K562 (cell line): Measurements from ENCODE around the gene GNGT2. TPM values are rescaled to one million over a fixed set of nuclear protein-coding genes. Genes with fewer than 3 reads are reported as not detected.

Experiments
- ATAC-seq: fragments of 200-7000 bp; cut with Tn5 transposase; 3 replicates; pipeline ENCODE4 v1.9.1; 2020; ENCODE audit warnings: moderate library complexity
- BruUV-seq: library from RNA; stranded (reverse); fragments of 400-500 nt; replicated peaks from 2 replicates; lab custom pipeline; 2021; lab: Mats Ljungman, UMichigan
- CTCF ChIA-PET: fragments of 300-600 bp; formaldehyde crosslinking; extraction: SDS; loops from one replicate; lab custom pipeline; 2021; ENCODE audit warnings: low intra/inter-chr PET ratio; lab: Yijun Ruan, JAX
- POLR2A ChIA-PET: fragments of 300-600, 350-650 bp; sonication (Branson Sonifier 250); formaldehyde crosslinking; extraction: SDS; loops from one replicate; lab custom pipeline; 2021; ENCODE audit warnings: antibody characterized with exemption, inconsistent platforms; lab: Yijun Ruan, JAX
- DNase-seq, 4 experiments: peaks; one replicate each; pipeline versions ENCODE4 v3.0.0 to v3.0.0-alpha.2; 2011 to 2018; ENCODE audit warnings: low spot score in 3 of 4, mixed read lengths in 3 of 4; ENCODE audit errors: extremely low read depth in 1 of 4
- FAIRE-seq: peaks from 2 replicates; lab custom pipeline; 2011; peaks lifted over from hg19 to GRCh38; lab: Jason Lieb, UNC
- H2AFZ ChIP-seq: 2 replicates; pipeline ENCODE4 v1.6.0; 2011; ENCODE audit warnings: low read depth, low read length, control low read depth, inconsistent platforms
- H3K27ac ChIP-seq: fragments of 200-600 bp; 3 replicates; pipeline ENCODE4 v1.8.0; 2011; ENCODE audit warnings: low read depth, mild to moderate bottlenecking, control low read depth, inconsistent platforms, low read length, moderate library complexity, mixed read lengths; ENCODE audit errors: extremely low read depth
- H3K27me3 ChIP-seq, 2 experiments: fragments of 300-600 bp in 1 of 2; 2 replicates in 1 of 2; 3 replicates in 1 of 2; pipeline versions ENCODE4 v1.6.0 to v1.8.0; 2011; ENCODE audit warnings: inconsistent platforms in 2 of 2, low read length in 2 of 2, mild to moderate bottlenecking in 1 of 2, mixed read lengths in 1 of 2, moderate library complexity in 1 of 2; ENCODE audit not compliant: control insufficient read depth in 2 of 2, insufficient read depth in 2 of 2
- H3K36me3 ChIP-seq: fragments of 300-600 bp; 3 replicates; pipeline ENCODE4 v1.8.0; 2011; ENCODE audit warnings: mild to moderate bottlenecking, low read length, inconsistent platforms; ENCODE audit not compliant: control insufficient read depth, insufficient read depth
- H3K4me1 ChIP-seq, 2 experiments: fragments of 200-600 bp in 1 of 2; replicated peaks in 1 of 2; 2 replicates in 1 of 2; 3 replicates in 1 of 2; pipeline versions ENCODE4 v1.5.1 to v1.8.0; 2011; ENCODE audit warnings: inconsistent platforms in 2 of 2, low read length in 2 of 2, mild to moderate bottlenecking in 1 of 2, mixed read lengths in 1 of 2, moderate library complexity in 1 of 2; ENCODE audit not compliant: control insufficient read depth in 2 of 2, insufficient read depth in 2 of 2
- H3K4me2 ChIP-seq: 2 replicates; pipeline ENCODE4 v1.6.1; 2011; ENCODE audit warnings: low read length, control low read depth, inconsistent platforms, mixed read lengths; ENCODE audit not compliant: insufficient read depth
- H3K4me3 ChIP-seq: fragments of 200-600 bp; sonication (generic), shearing (Covaris generic); 2 replicates; pipeline ENCODE4 v1.5.1; 2016; ENCODE audit warnings: control low read depth, inconsistent platforms
- H3K79me2 ChIP-seq: fragments of 200-600 bp; 3 replicates; pipeline ENCODE4 v1.8.0; 2011; ENCODE audit warnings: low read length, inconsistent platforms; ENCODE audit not compliant: control insufficient read depth, insufficient read depth
- H3K9ac ChIP-seq, 2 experiments: 2 replicates each; pipeline versions ENCODE4 v1.6.0 to v1.6.1; 2011; ENCODE audit warnings: low read depth in 2 of 2, low read length in 2 of 2, control low read depth in 1 of 2, inconsistent platforms in 1 of 2, mild to moderate bottlenecking in 1 of 2, mixed read lengths in 1 of 2; ENCODE audit not compliant: insufficient read depth in 1 of 2
- H3K9me1 ChIP-seq: one replicate; pipeline ENCODE4 v1.6.0; 2011; ENCODE audit warnings: inconsistent platforms, mild to moderate bottlenecking, low read length, moderate library complexity; ENCODE audit not compliant: control insufficient read depth, insufficient read depth
- H3K9me3 ChIP-seq: replicated peaks from 2 replicates; pipeline ENCODE4 v1.5.1; 2011; ENCODE audit warnings: low read depth, low read length, inconsistent platforms; ENCODE audit not compliant: control insufficient read depth, insufficient read depth
- H4K20me1 ChIP-seq: replicated peaks from 2 replicates; pipeline ENCODE4 v1.6.1; 2011; ENCODE audit warnings: low read length, inconsistent platforms, mixed read lengths; ENCODE audit not compliant: control insufficient read depth, insufficient read depth
- GABPA ChIP-seq: fragments of 200-800 bp; sonication (Bioruptor generic); conservative IDR thresholded peaks from 2 replicates; pipeline ENCODE4 v1.6.1; 2016; ENCODE audit warnings: low read depth, missing genetic modification characterization, missing compliant biosample characterization
- MIER1 ChIP-seq: fragments of 450-650 bp; IDR thresholded peaks from 2 replicates; pipeline ENCODE4 v1.6.1; 2016; ENCODE audit warnings: antibody characterized with exemption, mild to moderate bottlenecking, low read depth
- PCBP1 ChIP-seq: fragments of 200-400 bp; formaldehyde crosslinking; IDR thresholded peaks from 2 replicates; pipeline ENCODE4 v1.6.1; 2018; ENCODE audit warnings: mild to moderate bottlenecking, low read depth, low read length; ENCODE audit not compliant: poor library complexity, severe bottlenecking
- POLR2AphosphoS2 ChIP-seq: IDR thresholded peaks from 2 replicates; pipeline ENCODE4 v1.6.1; 2012; ENCODE audit warnings: low read length, improper control_type of control experiment
- ZNF121 ChIP-seq: sonication (generic); formaldehyde crosslinking; conservative IDR thresholded peaks from 2 replicates; pipeline ENCODE4 v1.8.0; 2022; ENCODE audit warnings: missing genetic modification reagents
- ZNF444 ChIP-seq: fragments of 250-450 bp; sonication (Bioruptor Pico); IDR thresholded peaks from 2 replicates; pipeline ENCODE4 v1.4.0; 2020; ENCODE audit warnings: mild to moderate bottlenecking, moderate library complexity
- ZNF778 ChIP-seq: fragments of 450-650 bp; formaldehyde crosslinking; IDR thresholded peaks from 2 replicates; pipeline ENCODE4 v1.4.0; 2020; ENCODE audit warnings: mild to moderate bottlenecking, moderate library complexity
- WGBS: fragments of 100-300 bp; shearing (Covaris generic); methylation state at CpG from one replicate; pipeline ENCODE4 v1.1.6; 2016; ENCODE audit warnings: low coverage, mixed read lengths; ENCODE audit not compliant: insufficient coverage; ENCODE audit errors: missing lambda C conversion rate; 5-methylcytosine and 5-hydroxymethylcytosine counted together
- in situ Hi-C: fragments of 300-500 bp; cut with MboI; formaldehyde crosslinking; loops from 4 replicates; pipeline ENCODE4 v1.15.0; 2018; ENCODE audit warnings: inconsistent platforms, mixed read lengths
- intact Hi-C: fragments of 100-400 bp; cut with micrococcal nuclease; formaldehyde crosslinking; loops from 2 replicates; pipeline ENCODE4 v1.14.2; 2022
- polyA plus RNA-seq, 8 experiments: library from polyadenylated mRNA; depleted of rRNA in 4 of 8; stranded (reverse) in 5 of 8; unstranded in 3 of 8; fragments of >200 nt; fragmentation: Nextera tagmentation in 2 of 8; fragmentation: Illumina TruSeq in 1 of 8; extraction: Ambion mirVana in 2 of 8; extraction: Trizol in 1 of 8; gene quantifications; 2 replicates each; pipeline versions ENCODE4 v1.2.1 to v1.2.3, GENCODE V29; 2011 to 2014; ENCODE audit warnings: inconsistent platforms in 1 of 8, missing spikeins in 1 of 8
- total RNA-seq, 7 experiments: library from RNA; depleted of rRNA in 6 of 7; stranded (reverse); fragments of >200 nt in 6 of 7; fragmentation: Illumina TruSeq in 2 of 7; extraction: Trizol in 2 of 7; gene quantifications; 2 replicates each; pipeline versions ENCODE4 v1.2.1 to v1.2.3, GENCODE V29; 2011 to 2021; ENCODE audit warnings: low replicate concordance in 1 of 7
- TF ChIP-seq, protein P1 (sequence below): fragments of 250-450 bp; sonication (Bioruptor Pico); IDR thresholded peaks from 2 replicates; pipeline ENCODE4 v1.4.0; 2020; ENCODE audit warnings: mild to moderate bottlenecking, moderate library complexity

GNGT2 gene
- total and polyA plus RNA-seq, 9 of the 15 experiments (the other 6 are each of a cell fraction or from before 2014, with no cell fraction given) = not detected

DNA sequence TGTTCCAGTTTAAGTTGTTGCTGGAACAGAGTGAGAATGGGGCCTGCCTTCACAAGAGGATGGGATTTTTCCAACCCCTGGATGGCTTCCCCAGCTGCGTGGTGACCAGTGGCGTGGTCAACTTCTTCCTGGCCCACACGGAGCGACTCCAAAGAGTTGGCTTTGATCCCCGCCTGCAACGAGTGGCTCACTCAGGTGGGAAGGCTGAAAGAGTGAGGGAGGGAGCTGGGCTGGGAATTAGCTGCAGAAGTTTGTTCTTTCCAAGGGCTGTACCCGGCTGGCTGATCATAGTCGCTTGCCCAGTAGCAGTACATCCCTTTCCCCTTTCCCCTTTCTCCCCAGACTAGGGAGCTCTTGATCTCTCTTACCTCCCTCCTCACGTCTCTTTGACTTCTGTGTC is 41.7 kb downstream of the GNGT2 start:
- in situ Hi-C loops = no loop called here
- Histone ChIP-seq H3K79me2 (no peaks in the 10 kb centered on the region), H3K36me3 (no peaks in the 10 kb centered on the region), H2AFZ (no peak overlapping the region), H3K27ac (no peak overlapping the region), H4K20me1 (no peaks in the 10 kb centered on the region), H3K4me1 (no peaks in the 10 kb centered on the region), H3K9me1 (no peaks in the 10 kb centered on the region), H3K4me2 (no peak overlapping the region), H3K4me3 (no peak overlapping the region), H3K27me3 (peaks cover 6 to 40% of the 10 kb centered on the region in 2 experiments; a peak in 4 of 5 replicates), H3K9ac (no peak overlapping the region), H3K9me3 (no peaks in the 10 kb centered on the region)
- no TSS peak for BruUV-seq
- no peak for FAIRE-seq
- POLR2A ChIA-PET = no interaction called here
- ATAC-seq = no peak
- WGBS = under 1% methylated on average over 9 of the region's 9 CpGs
- intact Hi-C loops = no loop called here
- no peak for DNase-seq
- CTCF ChIA-PET = no interaction called here
- TF ChIP-seq POLR2AphosphoS2 (no peak), ZNF778 (CRISPR knock-in tag) (no peak), GABPA (tag) (no peak), PCBP1 (no peak), MIER1 (no peak), ZNF444 (CRISPR knock-in tag) (no peak), ZNF121 (CRISPR knock-in tag) (no peak)
- TF ChIP-seq, protein P1, sequence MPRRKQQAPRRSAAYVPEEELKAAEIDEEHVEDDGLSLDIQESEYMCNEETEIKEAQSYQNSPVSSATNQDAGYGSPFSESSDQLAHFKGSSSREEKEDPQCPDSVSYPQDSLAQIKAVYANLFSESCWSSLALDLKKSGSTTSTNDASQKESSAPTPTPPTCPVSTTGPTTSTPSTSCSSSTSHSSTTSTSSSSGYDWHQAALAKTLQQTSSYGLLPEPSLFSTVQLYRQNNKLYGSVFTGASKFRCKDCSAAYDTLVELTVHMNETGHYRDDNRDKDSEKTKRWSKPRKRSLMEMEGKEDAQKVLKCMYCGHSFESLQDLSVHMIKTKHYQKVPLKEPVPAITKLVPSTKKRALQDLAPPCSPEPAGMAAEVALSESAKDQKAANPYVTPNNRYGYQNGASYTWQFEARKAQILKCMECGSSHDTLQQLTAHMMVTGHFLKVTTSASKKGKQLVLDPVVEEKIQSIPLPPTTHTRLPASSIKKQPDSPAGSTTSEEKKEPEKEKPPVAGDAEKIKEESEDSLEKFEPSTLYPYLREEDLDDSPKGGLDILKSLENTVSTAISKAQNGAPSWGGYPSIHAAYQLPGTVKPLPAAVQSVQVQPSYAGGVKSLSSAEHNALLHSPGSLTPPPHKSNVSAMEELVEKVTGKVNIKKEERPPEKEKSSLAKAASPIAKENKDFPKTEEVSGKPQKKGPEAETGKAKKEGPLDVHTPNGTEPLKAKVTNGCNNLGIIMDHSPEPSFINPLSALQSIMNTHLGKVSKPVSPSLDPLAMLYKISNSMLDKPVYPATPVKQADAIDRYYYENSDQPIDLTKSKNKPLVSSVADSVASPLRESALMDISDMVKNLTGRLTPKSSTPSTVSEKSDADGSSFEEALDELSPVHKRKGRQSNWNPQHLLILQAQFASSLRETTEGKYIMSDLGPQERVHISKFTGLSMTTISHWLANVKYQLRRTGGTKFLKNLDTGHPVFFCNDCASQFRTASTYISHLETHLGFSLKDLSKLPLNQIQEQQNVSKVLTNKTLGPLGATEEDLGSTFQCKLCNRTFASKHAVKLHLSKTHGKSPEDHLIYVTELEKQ (CRISPR knock-in tag) = no peak
